Body of pancreas (tissue), 4 donors: ENCODE results near the gene IL21R.

Experiments used
- CTCF ChIP-seq, 7 experiments: fragments of 450-650 bp in 4 of 7; fragments of 200-600 bp in 3 of 7; sonication (generic) in 3 of 7; IDR thresholded peaks; one replicate each; pipeline ENCODE4 v1.5.1; 2016 to 2019; ENCODE audit warnings: antibody characterized with exemption in 7 of 7
- POLR2A ChIP-seq, 3 donors: fragments of 450-650 bp; IDR thresholded peaks; one replicate each; pipeline ENCODE4 v1.6.1; 2016; ENCODE audit warnings: antibody characterized with exemption in 3 of 3, mild to moderate bottlenecking in 2 of 3

DNA sequence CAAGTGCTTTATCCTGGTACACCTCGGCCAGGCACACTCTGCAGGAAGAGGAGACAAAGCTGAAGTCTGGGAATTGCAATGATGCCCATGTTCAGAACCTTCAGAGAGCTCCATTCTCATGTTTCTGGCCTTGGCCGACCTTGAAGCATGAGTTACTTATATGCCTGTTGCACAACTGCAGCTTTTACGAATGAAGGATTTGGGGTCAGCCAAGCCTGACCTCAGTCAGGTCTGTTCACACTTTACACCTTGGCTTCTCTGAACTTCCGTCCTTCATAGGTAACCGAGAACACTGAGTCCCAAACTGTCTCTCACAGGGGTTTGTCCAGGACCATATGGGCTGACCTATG is 81.1 kb downstream of the IL21R start:
- TF ChIP-seq CTCF (IDR thresholded peaks at IDR 0.05) (no peak), POLR2A (IDR thresholded peaks at IDR 0.05) (no peak)
